ENCODE measurements around the gene RBM26. TPM values are rescaled to one million over a fixed set of nuclear protein-coding genes. Genes with fewer than 3 reads are reported as not detected.

Gene RBM26
- total RNA-seq, 1 donor from 2014 or later, result 17.3 TPM

DNA sequence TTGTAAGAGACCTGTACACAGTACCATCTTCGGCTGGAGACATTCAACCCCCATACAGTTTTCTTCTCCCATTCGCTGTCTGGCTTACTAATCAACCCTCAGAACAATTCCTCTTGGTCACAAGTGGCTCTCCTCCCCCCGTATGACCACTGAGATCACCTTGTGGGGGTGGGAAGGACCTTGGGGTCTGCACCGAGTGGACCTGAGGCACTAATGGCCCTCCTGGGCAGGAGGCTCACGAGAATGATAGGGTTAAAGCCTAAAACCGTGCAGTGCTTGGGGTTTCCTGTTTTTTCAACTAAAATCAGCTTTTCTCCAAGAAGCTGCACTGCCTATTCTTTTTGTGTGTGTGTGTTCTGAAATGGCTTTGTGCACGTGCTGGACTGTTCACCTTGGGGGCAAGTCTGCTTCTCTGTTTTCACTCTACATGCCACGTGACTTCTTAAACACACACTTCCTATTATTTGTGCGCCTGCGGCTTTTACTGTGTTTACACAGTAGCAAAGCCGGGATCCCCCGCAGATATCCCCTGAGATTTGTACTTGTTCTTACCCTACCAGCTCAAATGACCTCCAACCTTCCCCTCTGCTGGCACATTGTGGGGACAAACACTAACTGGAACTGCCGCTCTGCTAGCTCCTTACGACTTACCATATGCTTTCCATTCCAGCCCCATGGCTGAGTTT is 12.3 kb downstream of the RBM26 start:
- ATAC-seq (ENCODE audit: poor library complexity), result peak; percentile 34
- DNase-seq, result no peak
- intact Hi-C loops (cut with DNase I), result no loop called here

DNA sequence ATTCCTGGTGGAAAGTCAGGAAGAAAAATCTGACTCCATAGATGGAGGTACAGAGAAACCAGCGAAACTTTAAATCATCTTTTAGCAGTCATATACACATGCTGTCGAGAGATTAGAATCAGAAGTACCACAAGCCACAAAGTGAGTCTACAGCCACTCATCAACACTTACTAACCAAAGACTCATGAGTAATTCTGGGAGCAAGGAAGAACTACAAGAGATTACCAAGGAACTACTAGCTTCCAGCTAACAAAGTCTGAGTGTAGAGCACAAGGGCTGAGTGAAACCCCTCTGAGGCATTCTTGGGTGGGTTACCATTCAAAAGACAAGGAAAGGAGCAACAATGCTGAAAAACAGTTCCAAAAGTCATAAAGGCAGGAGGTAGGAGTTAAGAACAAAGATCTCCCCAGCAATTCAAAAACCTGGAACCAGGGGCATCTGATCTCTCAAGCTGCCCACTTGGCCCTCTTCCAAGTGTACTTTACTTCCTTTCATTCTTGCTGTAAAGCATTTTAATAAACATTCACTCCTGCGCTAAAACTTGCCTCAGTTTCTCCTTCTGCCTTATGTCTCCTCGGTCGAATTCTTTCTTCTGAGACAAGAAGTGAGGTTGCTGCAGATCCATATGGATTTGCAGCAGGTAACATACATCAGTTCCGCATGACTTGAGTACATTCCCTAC is 13.0 kb downstream of the RBM26 start:
- intact Hi-C loops (cut with DNase I), result no loop called here
- no peak for DNase-seq
- ATAC-seq (ENCODE audit: poor library complexity), result peak; percentile 15

DNA sequence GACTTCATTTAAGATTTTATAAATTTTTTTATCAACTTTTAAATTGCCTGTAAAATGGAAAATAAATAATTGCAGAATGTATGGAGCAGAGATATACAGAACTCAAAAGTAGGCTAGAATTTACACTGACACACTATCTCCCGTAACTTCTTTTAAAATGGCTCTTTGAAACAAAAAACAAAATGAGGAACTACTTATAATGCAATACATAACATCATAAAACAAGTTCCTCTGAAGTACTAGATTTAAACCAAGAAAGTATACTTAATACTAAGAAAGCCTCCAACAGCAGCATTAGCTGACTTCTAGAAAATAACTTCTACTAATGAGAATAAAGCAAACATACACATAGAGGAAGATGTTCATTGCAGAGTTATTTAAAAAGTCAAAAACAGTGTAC is 17.0 kb downstream of the RBM26 start:
- DNase-seq (no peak), ATAC-seq (ENCODE audit: poor library complexity) (no peak)
- intact Hi-C loops (cut with DNase I), result no loop called here

DNA sequence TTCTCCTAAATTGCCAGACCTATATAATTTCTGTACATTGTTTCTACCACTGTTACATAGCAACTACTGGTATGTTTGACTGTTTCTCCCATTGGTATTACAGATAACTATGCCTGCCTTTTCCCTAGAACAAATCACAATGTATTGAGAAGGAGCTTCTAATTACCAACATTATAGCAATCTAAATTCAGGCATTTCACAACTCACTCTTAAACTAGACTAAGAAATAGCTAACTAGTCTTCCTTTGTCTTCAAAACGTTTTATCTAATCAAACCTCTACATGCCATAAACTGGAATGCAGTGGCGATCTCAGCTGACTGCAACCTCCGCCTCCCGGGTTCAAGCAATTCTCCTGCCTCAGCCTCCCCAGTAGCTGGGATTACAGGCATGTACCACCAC is 18.2 kb downstream of the RBM26 start:
- DNase-seq (no peak), ATAC-seq (ENCODE audit: poor library complexity) (no peak)
- intact Hi-C loops (cut with DNase I), result no loop called here

DNA sequence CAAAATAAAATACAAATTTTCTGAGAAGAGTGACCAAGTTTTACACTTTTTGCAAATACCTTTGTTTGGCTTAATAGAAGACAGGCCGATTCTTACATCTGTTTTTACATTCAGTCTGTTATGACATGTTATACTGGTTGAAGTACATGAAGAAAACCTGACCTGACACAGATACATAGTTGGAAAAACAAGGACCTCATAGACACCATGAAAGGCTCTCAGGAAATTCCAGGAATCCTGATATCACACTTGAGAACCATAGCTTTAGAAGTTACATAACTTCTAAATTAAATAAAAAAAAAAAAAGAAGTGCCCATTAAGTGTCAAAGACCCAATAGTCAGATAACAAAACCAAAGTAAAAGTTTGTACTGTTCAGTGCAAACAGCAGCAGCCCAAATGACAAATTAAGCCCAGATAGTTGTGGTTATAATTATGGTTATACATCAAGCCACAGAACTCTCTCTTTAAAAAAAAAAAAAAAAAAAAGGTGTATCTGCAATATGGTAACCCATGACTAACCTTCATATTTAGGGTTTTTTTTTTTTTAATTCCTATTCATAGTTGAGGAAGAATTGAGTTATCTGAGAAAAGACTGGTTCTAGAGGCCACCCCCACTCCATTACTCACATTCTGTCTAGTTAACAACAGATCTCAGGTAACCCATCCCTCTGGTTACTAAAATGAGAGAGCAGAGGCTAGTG is 19.8 kb downstream of the RBM26 start:
- intact Hi-C loops (cut with DNase I), result no loop called here
- ATAC-seq (ENCODE audit: poor library complexity) (no peak), DNase-seq (no peak)

DNA sequence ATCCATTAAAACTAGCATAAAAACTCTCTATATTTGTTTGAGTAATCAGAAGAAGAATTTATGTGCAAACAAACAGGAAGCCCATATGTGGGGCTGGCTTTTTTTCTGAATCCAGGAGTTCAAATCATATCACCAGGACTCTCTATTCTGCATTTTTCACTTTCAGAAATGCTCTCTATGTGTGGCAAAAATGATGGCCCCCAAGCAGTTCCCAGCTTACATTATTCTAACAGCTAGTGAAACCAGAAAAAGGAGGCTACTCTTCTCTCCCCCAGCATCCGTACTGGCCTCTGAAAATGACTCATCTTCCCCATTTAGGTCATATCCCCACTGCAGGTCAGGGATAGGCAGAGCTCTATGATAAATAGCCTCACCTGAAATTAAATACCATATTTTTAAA is 20.4 kb downstream of the RBM26 start:
- intact Hi-C loops (cut with DNase I), result no loop called here
- DNase-seq, result no peak
- ATAC-seq (ENCODE audit: poor library complexity), result peak; percentile 56

DNA sequence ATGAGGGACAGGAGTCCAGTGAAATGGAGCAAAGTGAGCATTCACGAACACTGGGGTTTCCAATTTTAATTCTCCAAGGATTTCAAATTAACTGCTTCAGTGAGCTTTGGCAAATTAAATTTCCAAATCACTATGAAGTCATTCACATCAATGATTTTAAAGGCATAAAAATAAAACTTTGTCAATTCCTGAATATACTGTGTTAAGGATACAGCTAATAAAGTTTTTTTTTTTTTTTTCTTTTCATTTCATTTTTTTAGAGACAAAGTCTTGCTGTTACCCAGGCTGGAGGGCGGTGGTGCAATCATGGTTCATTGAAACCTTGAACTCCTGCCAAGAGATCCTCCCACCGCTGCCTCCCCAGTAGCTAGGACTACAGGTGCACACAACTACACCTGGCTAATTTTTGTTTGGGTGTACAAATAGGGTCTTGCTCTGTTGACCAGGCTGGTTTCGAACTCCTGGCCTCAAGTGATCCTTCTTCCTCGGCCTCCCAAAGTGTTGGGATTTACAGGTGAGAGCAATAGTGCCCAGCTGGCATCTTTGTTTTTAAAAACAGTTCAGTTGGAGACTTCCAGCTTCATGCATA is 21.9 kb downstream of the RBM26 start:
- ATAC-seq (ENCODE audit: poor library complexity) (no peak), DNase-seq (no peak)
- intact Hi-C loops (cut with DNase I), result no loop called here

DNA sequence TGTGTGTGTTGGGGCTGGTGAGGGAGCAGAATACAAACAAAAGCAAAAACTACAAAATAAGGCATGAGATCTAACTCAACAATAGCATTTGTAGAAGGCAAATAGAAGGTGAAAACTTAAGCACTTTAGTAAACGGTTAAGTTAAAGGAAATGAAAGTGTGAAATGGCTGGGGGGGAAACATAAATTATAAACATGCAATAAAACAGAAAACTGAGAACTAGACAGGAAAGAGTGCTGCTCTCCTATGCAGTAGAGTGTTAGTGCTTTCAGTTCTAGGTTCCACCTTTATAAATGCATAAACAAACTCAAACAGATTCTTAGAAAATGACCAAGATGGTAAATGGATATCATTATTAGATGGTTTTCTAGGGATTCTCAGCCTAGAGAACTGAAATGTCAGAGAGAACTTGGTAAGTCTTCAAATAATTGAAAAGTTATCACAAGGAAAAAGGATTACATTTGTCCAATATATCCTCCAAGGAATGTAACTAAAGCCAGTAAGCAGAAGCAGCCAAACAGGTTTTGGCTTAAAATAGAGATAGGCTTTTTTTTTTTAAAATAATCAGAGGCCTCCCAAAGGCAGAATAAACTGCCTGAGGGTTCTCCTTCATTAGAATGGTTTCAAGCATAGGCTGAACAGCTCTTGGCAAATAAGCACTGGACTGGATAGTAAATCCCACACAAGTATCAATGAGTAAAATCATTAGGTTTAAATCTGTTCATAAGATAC is 23.3 kb downstream of the RBM26 start:
- intact Hi-C loops (cut with DNase I), result no loop called here
- ATAC-seq (ENCODE audit: poor library complexity) (no peak), DNase-seq (no peak)

DNA sequence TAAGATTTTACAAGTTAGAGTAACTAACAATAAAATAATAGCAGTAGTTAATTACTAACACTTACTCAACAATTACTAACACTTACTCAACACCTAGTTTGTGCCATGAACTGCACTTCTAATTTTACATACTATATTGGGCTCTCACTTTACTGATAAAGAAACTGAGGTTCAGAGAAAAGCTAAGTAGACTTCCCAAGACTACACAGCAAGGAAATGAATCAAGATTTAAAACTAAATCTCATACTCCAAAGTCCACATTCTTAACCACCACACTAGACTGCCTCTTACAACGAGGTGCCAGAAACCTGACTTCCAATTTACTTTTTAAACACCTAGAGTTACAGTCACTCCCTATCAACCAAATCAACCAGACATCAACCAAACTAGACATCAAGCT is 25.1 kb downstream of the RBM26 start:
- intact Hi-C loops (cut with DNase I), result no loop called here
- no peak for ATAC-seq (ENCODE audit: poor library complexity)
- DNase-seq, result no peak

DNA sequence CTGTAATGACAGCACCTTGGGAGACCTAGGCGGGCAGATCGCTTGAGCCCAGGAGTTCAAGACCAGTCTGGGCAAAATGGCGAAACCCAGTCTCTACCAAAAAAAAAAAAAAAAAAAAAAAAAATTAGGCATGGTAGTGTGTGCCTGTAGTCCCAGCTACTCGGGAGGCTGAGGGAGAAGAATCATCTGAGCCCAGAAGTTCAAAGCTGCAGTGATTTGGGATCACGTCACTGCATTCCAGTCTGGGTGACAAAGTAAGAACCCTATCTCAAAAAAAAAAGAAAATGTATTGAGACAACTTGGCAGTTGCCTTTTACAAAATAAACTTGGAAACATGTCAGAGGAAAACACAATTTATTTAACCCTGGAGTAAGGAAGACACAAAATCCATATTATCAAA is 26.8 kb downstream of the RBM26 start:
- ATAC-seq (ENCODE audit: poor library complexity) (no peak), DNase-seq (no peak)
- intact Hi-C loops (cut with DNase I), result no loop called here

DNA sequence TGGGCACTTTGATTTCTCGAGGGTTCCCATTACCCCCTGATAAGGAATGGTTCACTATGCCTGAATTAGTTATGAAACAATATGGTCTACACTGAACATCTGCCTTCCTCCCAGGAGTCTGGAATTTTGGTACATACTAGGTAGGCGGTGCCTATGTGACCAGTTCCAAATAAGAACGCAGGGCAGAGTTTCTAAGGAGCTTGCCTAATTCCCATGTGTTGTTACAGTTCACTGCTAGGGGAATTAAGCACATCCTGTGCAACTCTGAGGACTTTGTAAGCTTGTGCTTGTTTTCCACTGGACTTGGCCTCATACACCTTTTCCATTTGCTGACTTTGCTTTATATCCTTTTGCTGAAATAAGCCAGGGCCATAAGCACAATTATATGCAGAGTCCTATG is 29.2 kb downstream of the RBM26 start:
- intact Hi-C loops (cut with DNase I), result no loop called here
- DNase-seq, result no peak
- no peak for ATAC-seq (ENCODE audit: poor library complexity)

DNA sequence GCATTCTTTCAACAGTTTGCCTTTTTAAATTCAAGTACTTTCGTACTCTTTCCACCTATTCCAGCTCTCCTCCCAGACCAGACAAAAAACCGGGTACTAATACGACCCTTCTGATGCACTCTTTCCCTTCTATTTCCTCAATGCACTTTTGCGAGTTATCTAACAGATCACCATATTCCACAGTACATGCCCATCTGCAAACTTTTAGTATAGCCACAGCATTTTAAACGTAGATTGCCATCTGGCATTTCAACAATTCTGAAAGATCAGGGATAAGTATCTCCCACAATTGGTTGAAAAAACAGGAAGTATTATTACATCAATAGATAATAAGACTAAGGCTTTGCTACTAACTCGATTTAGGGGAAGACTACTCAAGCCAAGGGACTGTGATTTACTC is 31.5 kb downstream of the RBM26 start:
- no peak for DNase-seq
- intact Hi-C loops (cut with DNase I), result no loop called here
- ATAC-seq (ENCODE audit: poor library complexity), result no peak

DNA sequence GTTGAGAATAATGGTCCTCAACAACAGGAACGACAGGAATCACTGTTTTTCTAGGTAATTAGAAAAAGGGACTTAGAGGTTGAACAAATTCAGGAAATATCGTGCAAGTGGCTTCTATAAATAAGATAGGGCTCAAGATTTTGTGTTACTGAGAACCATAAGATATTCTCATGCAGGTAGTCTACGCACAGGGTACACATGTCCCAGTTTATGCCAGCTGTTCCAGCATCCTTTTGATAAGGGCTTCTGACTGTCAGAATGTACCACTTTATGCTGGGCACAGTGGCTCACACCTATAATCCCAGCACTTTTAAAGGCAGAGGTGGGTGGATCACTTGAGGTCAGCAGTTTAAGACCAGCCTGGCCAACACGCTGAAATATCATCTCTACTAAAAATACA is 32.1 kb downstream of the RBM26 start:
- intact Hi-C loops (cut with DNase I), result no loop called here
- ATAC-seq (ENCODE audit: poor library complexity), result no peak
- no peak for DNase-seq

DNA sequence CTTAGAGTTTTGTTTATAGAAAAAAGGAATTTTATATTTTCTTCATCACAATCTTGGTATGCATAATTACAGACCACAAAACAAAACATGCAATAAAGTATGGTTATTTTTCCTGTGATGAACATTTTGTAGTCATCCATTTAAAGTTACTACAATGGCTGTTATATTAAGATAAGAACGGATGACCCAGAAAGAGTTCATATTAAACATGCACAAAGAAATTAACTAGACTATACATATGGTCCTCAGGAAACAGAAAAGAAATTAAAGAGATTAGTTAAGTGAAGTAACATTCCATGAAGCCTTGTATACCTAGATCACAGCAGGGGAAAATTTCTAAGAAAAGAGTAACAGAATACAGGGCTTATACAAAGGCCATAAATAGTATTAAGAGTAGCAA is 36.8 kb downstream of the RBM26 start:
- ATAC-seq (ENCODE audit: poor library complexity), result no peak
- no peak for DNase-seq
- intact Hi-C loops (cut with DNase I), result no loop called here

DNA sequence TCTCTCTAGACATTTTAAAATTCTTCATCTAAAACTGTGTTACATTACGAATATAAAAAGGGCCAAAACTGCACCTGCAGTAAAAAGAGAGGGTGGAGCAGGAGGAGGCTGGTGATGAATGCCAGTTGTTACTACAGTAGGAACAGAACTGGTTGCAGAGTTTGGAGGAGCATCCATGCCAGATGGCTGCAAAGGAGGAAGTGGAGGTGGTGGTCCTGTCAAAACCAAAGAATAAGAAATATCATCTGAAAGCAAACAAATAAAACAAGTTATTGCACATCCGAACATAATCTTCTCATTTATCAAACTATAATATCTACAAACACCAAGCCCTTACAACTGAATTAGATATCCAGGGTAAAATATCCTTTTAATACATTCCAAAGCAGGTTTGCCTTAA is 40.1 kb downstream of the RBM26 start:
- ATAC-seq (ENCODE audit: poor library complexity), result no peak

DNA sequence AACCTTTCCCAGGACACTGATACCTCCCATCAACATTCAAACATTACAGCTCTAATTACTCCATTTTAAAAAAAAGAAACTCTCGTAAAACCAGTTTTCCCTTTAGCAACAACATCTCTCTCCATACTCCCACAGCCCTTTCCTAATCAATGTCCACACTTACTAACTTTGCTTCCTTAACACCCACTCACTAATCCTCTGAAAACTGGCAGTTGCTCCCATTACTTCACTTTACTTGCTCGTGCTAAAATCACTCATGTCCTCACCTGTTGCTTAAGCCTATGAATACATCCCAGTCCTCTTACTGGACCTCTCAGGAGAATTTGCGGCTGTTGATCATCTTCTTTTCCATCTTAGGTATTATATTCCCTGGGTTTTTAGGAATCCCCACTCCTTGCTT is 44.8 kb downstream of the RBM26 start:
- no peak for ATAC-seq (ENCODE audit: poor library complexity)
- intact Hi-C loops (cut with DNase I), result no loop called here
- no peak for DNase-seq

More for the DNA sequence above, 40.1 kb downstream of the RBM26 start:
- intact Hi-C loops (cut with DNase I), result no loop called here
- DNase-seq, result no peak

DNA sequence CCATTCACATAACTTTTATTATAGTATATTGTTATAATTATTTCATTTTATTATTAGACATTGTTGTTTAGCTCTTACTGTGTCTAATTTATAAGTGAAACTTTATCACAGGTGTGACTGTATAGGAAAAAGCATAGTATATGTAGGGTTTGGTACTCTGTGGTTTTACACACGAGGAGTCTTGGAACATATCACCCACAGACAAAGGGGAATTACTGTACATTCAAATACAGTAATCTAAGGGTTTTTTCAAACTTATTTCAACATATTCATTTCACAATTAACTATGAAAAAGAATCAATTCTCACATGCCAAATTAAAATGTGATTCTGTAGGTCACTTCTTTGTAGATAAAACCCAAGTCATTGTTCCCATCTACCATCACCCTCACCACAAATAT is 46.0 kb downstream of the RBM26 start:
- ATAC-seq (ENCODE audit: poor library complexity) (no peak), DNase-seq (no peak)
- intact Hi-C loops (cut with DNase I), result no loop called here

DNA sequence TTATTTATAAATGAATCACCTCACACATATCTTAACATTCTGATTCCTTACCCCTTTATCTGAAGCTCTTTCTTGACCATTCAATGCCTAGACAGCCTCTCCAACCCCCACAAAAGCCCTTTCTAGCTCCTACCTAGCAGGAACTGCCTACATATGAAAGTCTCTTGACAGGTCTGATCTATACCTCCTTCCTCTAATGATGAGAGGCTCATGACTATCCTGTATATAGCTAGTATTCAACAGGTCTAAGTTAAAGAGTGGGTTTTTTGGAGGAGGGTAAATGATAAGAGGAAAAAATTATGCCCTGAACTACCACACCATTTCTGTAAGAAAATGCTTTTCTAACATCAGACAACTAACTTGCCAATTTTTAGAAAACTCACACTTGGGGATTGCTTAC is 47.0 kb downstream of the RBM26 start:
- ATAC-seq (ENCODE audit: poor library complexity) (no peak), DNase-seq (no peak)
- intact Hi-C loops (cut with DNase I), result no loop called here

DNA sequence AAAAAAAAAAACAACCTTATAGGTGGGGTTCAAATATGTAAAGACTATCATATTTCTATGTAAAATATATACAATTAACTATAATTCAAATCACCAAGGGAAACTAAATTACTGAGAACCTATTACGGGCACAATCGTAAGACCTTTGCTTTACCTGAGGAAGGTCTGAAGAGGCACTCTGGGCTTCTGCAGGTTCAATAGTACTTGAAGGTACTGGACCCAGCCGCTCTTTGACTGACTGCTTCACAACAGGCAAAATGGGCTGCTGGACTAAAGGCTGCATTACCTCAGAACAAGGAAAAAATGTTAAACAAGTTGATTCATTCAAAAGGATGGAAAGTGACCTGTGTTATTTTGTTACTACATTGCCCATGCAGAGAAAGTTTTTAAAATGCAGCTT is 51.8 kb downstream of the RBM26 start:
- DNase-seq, result no peak
- no peak for ATAC-seq (ENCODE audit: poor library complexity)
- intact Hi-C loops (cut with DNase I), result no loop called here

Data from Right ventricle myocardium superior (tissue), 1 donor.